A549 (cell line): ENCODE measurements around the gene ACBD4. TPM values are rescaled to one million over a fixed set of nuclear protein-coding genes. Genes with fewer than 3 reads are reported as not detected.

ENCODE experiments used
- ATAC-seq, 2 experiments: fragments of 200-7000 bp in 1 of 2; fragments of >200 bp in 1 of 2; cut with Nextera tagmentation in 1 of 2; cut with Tn5 transposase in 1 of 2; 3 replicates each; pipeline versions ENCODE4 v1.8.0 to v1.9.1; 2018 to 2020; ENCODE audit warnings: mild to moderate bottlenecking in 1 of 2, moderate library complexity in 1 of 2
- CTCF ChIA-PET: fragments of 300-600 bp; sonication (Branson Sonifier 250); formaldehyde crosslinking; extraction: SDS; loops from one replicate; lab custom pipeline; 2021; ENCODE audit warnings: antibody characterized with exemption, inconsistent platforms; lab: Yijun Ruan, JAX
- POLR2A ChIA-PET: fragments of 350-600 bp; formaldehyde crosslinking; extraction: SDS; loops from one replicate; lab custom pipeline; 2021; ENCODE audit warnings: antibody characterized with exemption, inconsistent platforms; lab: Yijun Ruan, JAX
- DNase-seq, 2 experiments: peaks; one replicate each; pipeline versions ENCODE4 v3.0.0 to v3.0.0-alpha.2; 2011 to 2016; ENCODE audit warnings: low read depth in 1 of 2, low spot score in 1 of 2
- FAIRE-seq: peaks from 2 replicates; lab custom pipeline; 2011; peaks lifted over from hg19 to GRCh38; lab: Jason Lieb, UNC
- H3K27ac ChIP-seq, 2 experiments: fragments of >200 bp; sonication (Bioruptor Twin); formaldehyde crosslinking; 3 replicates each; pipeline ENCODE4 v1.5.1; 2016 to 2017
- H3K4me1 ChIP-seq: fragments of >200 bp; sonication (Bioruptor Twin); formaldehyde crosslinking; 3 replicates; pipeline ENCODE4 v1.6.1; 2016
- H3K4me2 ChIP-seq: fragments of >200 bp; sonication (Bioruptor Twin); formaldehyde crosslinking; 3 replicates; pipeline ENCODE4 v1.6.1; 2016
- H3K4me3 ChIP-seq: fragments of >200 bp; sonication (Bioruptor Twin); formaldehyde crosslinking; 3 replicates; pipeline ENCODE4 v1.5.1; 2016
- H3K9me3 ChIP-seq: fragments of >200 bp; sonication (Bioruptor Twin); formaldehyde crosslinking; 3 replicates; pipeline ENCODE4 v1.6.1; 2016
- BHLHE40 ChIP-seq: IDR thresholded peaks from 2 replicates; pipeline ENCODE4 v1.6.1; 2012; ENCODE audit warnings: low read depth, low read length, inconsistent platforms
- CBX2 ChIP-seq: fragments of 200-600 bp; sonication (generic); IDR thresholded peaks from 2 replicates; pipeline ENCODE4 v1.6.1; 2016; ENCODE audit warnings: low read depth, mild to moderate bottlenecking, borderline replicate concordance
- CHD2 ChIP-seq: fragments of 150-350 bp; IDR thresholded peaks from 2 replicates; pipeline ENCODE4 v1.6.1; 2014; ENCODE audit warnings: low read length; ENCODE audit not compliant: partially characterized antibody
- CHD4 ChIP-seq: fragments of 200-600 bp; sonication (generic); IDR thresholded peaks from 2 replicates; pipeline ENCODE4 v1.6.1; 2016; ENCODE audit warnings: antibody characterized with exemption, mild to moderate bottlenecking, borderline replicate concordance
- EHMT2 ChIP-seq: fragments of 200-600 bp; sonication (generic); IDR thresholded peaks from 2 replicates; pipeline ENCODE4 v1.6.1; 2016; ENCODE audit warnings: antibody characterized with exemption, low read depth, mild to moderate bottlenecking, moderate library complexity
- ESRRA ChIP-seq: fragments of 150-350 bp; IDR thresholded peaks from 2 replicates; pipeline ENCODE4 v1.6.1; 2014; ENCODE audit warnings: mild to moderate bottlenecking, low read length, borderline replicate concordance
- FOXS1 ChIP-seq: fragments of 250-450 bp; sonication (Bioruptor Pico); IDR thresholded peaks from 2 replicates; pipeline ENCODE4 v1.5.0; 2020; ENCODE audit warnings: mild to moderate bottlenecking, moderate library complexity
- GATA3 ChIP-seq: IDR thresholded peaks from 2 replicates; pipeline ENCODE4 v1.6.1; 2012; ENCODE audit warnings: borderline replicate concordance
- HDAC2 ChIP-seq: fragments of 200-600 bp; sonication (generic); IDR thresholded peaks from 2 replicates; pipeline ENCODE4 v1.6.1; 2016
- HOXB5 ChIP-seq: fragments of 250-450 bp; sonication (Bioruptor Pico); IDR thresholded peaks from 2 replicates; pipeline ENCODE4 v1.5.0; 2020; ENCODE audit warnings: mild to moderate bottlenecking, moderate library complexity
- JUN ChIP-seq, 2 experiments: fragments of >200 bp; sonication (Bioruptor Twin); formaldehyde crosslinking; IDR thresholded peaks; 2 replicates in 1 of 2; 3 replicates in 1 of 2; pipeline ENCODE4 v1.6.1; 2016 to 2017
- KDM1A ChIP-seq: fragments of 200-600 bp; sonication (generic); IDR thresholded peaks from 2 replicates; pipeline ENCODE4 v1.6.1; 2016; ENCODE audit warnings: low read depth, mild to moderate bottlenecking
- KDM5A ChIP-seq: fragments of 200-600 bp; sonication (generic); IDR thresholded peaks from 2 replicates; pipeline ENCODE4 v1.6.1; 2016; ENCODE audit warnings: antibody characterized with exemption, mild to moderate bottlenecking
- MAZ ChIP-seq: fragments of 150-350 bp; IDR thresholded peaks from 2 replicates; pipeline ENCODE4 v1.6.1; 2014; ENCODE audit warnings: antibody characterized with exemption, low read depth, low read length, borderline replicate concordance
- MYC ChIP-seq: IDR thresholded peaks from 2 replicates; pipeline ENCODE4 v1.6.1; 2012; ENCODE audit warnings: mild to moderate bottlenecking, inconsistent platforms, low read length, improper control_type of control experiment, borderline replicate concordance
- NR3C1 ChIP-seq: fragments of >200 bp; sonication (Bioruptor Twin); formaldehyde crosslinking; IDR thresholded peaks from 3 replicates; pipeline ENCODE4 v1.6.1; 2017
- POLR2A ChIP-seq: IDR thresholded peaks from 2 replicates; pipeline ENCODE4 v1.6.1; 2012; ENCODE audit warnings: mild to moderate bottlenecking, low read length
- POLR2AphosphoS2 ChIP-seq: conservative IDR thresholded peaks from 2 replicates; pipeline ENCODE4 v1.6.1; 2012; ENCODE audit warnings: low read length, improper control_type of control experiment, inconsistent platforms
- RAD21 ChIP-seq, 2 experiments: fragments of >200 bp in 1 of 2; sonication (Bioruptor Twin) in 1 of 2; formaldehyde crosslinking in 1 of 2; IDR thresholded peaks in 1 of 2; conservative IDR thresholded peaks in 1 of 2; 2 replicates in 1 of 2; 3 replicates in 1 of 2; pipeline ENCODE4 v1.6.1; 2012 to 2018; ENCODE audit warnings: inconsistent platforms in 1 of 2
- RARB ChIP-seq: fragments of 250-450 bp; sonication (Bioruptor Pico); IDR thresholded peaks from 2 replicates; pipeline ENCODE4 v1.8.0; 2021; ENCODE audit warnings: mild to moderate bottlenecking, moderate library complexity
- RCOR1 ChIP-seq: fragments of 150-350 bp; IDR thresholded peaks from 2 replicates; pipeline ENCODE4 v1.6.1; 2014; ENCODE audit warnings: antibody characterized with exemption, low read length, low read depth
- RFX5 ChIP-seq: fragments of 450-650 bp; IDR thresholded peaks from 2 replicates; pipeline ENCODE4 v1.7.1; 2014; ENCODE audit warnings: antibody characterized with exemption, mild to moderate bottlenecking, moderate library complexity
- RNF2 ChIP-seq: fragments of 200-600 bp; sonication (generic); IDR thresholded peaks from 2 replicates; pipeline ENCODE4 v1.6.1; 2016; ENCODE audit warnings: low read depth, mild to moderate bottlenecking, antibody characterized with exemption, moderate library complexity, borderline replicate concordance
- SMC3 ChIP-seq: fragments of >200 bp; sonication (Bioruptor Twin); formaldehyde crosslinking; IDR thresholded peaks from 3 replicates; pipeline ENCODE4 v1.6.1; 2018; ENCODE audit warnings: inconsistent platforms
- TP53 ChIP-seq: fragments of 250-450 bp; sonication (Bioruptor Pico); IDR thresholded peaks from 2 replicates; pipeline ENCODE4 v1.5.0; 2021; ENCODE audit warnings: mild to moderate bottlenecking, moderate library complexity
- ZC3H11A ChIP-seq: fragments of 450-650 bp; IDR thresholded peaks from 2 replicates; pipeline ENCODE4 v1.6.1; 2014; ENCODE audit warnings: antibody characterized with exemption, mild to moderate bottlenecking
- WGBS: methylation state at CpG from one replicate; pipeline ENCODE4 v1.1.6; 2017; ENCODE audit errors: missing lambda C conversion rate; 5-methylcytosine and 5-hydroxymethylcytosine counted together
- polyA plus RNA-seq, 4 experiments: library from polyadenylated mRNA; depleted of rRNA in 3 of 4; stranded (reverse); fragments of >200 nt; fragmentation: RNase III in 1 of 4; extraction: RNeasy Plus Mini Kit Qiagen cat#74134 plus additional on column Dnase treatment in 1 of 4; gene quantifications; 2 replicates in 3 of 4; 3 replicates in 1 of 4; pipeline ENCODE4 v1.2.3, GENCODE V29; 2011 to 2017
- TF ChIP-seq, protein P1 (sequence below): fragments of >200 bp; sonication (Bioruptor Twin); formaldehyde crosslinking; IDR thresholded peaks from 3 replicates; pipeline ENCODE4 v1.5.1; 2016
- TF ChIP-seq, protein P2 (sequence below): fragments of >200 bp; sonication (Bioruptor Twin); formaldehyde crosslinking; IDR thresholded peaks from 3 replicates; pipeline ENCODE4 v1.6.1; 2016
- TF ChIP-seq, protein P3 (sequence below): fragments of >200 bp; sonication (Bioruptor Twin); formaldehyde crosslinking; IDR thresholded peaks from 2 replicates; pipeline ENCODE4 v1.6.1; 2016
- TF ChIP-seq, protein P4 (sequence below): fragments of 450-650 bp; IDR thresholded peaks from 2 replicates; pipeline ENCODE4 v1.6.1; 2014; ENCODE audit warnings: antibody characterized with exemption
- TF ChIP-seq, protein P5 (sequence below): IDR thresholded peaks from 2 replicates; pipeline ENCODE4 v1.6.1; 2012; ENCODE audit warnings: low read depth, borderline replicate concordance

Gene ACBD4
- polyA plus RNA-seq, 2 of the 4 experiments (the other 2 are of a cell fraction), result 11.4 to 13.7 TPM

DNA sequence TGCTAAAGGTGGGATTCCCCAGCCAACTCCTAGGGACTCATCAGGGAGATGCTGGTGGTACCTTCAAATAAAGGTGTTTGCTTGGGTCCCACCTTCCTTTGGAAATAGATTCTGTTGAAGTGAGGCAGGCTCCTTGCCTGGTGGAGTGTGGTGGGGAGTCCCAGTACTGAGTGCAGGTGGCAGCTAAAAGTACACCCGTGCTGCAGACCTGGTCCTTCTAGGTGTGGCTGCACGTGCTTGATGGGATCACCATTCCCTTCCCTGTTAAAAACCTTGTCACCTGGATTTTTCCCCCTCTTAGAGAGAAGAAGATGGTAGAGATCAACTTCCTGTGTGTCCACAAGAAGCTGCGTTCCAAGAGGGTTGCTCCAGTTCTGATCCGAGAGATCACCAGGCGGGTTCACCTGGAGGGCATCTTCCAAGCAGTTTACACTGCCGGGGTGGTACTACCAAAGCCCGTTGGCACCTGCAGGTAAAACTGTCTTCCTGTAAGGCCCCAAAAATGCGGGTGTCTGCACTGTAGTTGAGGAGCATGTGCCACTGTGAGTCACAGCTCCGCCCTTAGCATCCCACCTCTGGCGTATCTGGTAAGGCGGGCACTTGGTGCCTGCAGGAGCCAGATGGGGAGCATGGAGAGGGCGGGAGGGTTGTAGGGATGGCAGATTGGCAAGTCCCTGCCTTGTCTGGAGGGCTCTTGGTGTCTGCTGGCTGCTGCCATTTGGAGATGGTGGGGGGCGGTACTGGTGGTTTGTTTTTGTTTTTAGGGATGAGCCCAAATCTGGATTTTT, 37.2 kb upstream of the ACBD4 start (continued):
- TF ChIP-seq, protein P1, sequence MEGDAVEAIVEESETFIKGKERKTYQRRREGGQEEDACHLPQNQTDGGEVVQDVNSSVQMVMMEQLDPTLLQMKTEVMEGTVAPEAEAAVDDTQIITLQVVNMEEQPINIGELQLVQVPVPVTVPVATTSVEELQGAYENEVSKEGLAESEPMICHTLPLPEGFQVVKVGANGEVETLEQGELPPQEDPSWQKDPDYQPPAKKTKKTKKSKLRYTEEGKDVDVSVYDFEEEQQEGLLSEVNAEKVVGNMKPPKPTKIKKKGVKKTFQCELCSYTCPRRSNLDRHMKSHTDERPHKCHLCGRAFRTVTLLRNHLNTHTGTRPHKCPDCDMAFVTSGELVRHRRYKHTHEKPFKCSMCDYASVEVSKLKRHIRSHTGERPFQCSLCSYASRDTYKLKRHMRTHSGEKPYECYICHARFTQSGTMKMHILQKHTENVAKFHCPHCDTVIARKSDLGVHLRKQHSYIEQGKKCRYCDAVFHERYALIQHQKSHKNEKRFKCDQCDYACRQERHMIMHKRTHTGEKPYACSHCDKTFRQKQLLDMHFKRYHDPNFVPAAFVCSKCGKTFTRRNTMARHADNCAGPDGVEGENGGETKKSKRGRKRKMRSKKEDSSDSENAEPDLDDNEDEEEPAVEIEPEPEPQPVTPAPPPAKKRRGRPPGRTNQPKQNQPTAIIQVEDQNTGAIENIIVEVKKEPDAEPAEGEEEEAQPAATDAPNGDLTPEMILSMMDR, result no peak
- no peak for TF ChIP-seq CBX2
- no peak for TF ChIP-seq BHLHE40
- no peak for TF ChIP-seq CHD2
- TF ChIP-seq KDM1A, result no peak
- TF ChIP-seq NR3C1, result no peak
- no peak for TF ChIP-seq RNF2
- TF ChIP-seq, protein P2, sequence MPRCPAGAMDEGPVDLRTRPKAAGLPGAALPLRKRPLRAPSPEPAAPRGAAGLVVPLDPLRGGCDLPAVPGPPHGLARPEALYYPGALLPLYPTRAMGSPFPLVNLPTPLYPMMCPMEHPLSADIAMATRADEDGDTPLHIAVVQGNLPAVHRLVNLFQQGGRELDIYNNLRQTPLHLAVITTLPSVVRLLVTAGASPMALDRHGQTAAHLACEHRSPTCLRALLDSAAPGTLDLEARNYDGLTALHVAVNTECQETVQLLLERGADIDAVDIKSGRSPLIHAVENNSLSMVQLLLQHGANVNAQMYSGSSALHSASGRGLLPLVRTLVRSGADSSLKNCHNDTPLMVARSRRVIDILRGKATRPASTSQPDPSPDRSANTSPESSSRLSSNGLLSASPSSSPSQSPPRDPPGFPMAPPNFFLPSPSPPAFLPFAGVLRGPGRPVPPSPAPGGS, result no peak
- no peak for TF ChIP-seq FOXS1 (CRISPR knock-in tag)

DNA sequence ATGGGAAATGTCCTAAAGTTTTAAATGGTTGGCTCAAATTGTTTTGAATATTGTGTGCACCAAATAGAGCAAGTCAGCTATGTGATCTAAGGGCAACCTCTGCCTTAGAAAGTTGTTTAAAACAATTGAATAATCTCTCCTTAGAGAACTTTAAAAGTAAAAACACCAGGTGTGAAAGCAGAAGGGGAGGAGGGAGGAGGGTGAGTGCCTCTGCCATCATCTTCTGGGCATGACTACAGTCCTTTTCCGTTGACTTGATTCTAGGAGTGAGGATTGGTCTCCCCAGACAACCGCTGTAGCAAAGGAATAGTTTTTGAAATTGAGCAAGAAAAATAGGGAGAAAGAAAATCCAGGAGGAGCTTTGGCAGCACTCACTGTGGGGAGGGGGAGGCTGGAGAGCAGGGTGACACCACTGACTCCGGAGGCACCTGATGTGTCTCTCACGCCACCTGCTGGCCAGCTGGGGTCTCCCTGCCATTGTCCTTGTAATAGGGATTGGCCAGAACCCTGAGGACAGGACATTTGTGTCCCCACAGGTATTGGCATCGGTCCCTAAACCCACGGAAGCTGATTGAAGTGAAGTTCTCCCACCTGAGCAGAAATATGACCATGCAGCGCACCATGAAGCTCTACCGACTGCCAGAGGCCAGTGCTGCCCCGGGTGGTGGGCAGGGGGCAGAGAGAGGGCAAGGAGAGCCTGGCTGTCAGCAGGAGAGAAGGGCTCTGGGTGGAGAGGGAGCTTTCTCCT, 36.4 kb upstream of the ACBD4 start:
- H3K9me3 ChIP-seq, result no peaks in the 10 kb centered on the region
- DNase-seq (peak; percentile 85 to 99), FAIRE-seq (peak; percentile 74), ATAC-seq (peak; percentile 87 to 92)
- no peak overlapping the region for H3K4me3 ChIP-seq
- ChIA-PET CTCF (interaction anchor here (0.6 to 30.6 kb wide), 71 partner anchors 10 to 883 kb away, joined by 3 to 742 read pairs (median 5); partner anchors contain the start of genes ACBD4, EFTUD2, NMT1 and PLCD3), POLR2A (interaction anchor here (0.6 to 2.0 kb wide), 4 partner anchors 10 to 50 kb away, joined by 4 to 9 read pairs (median 7); partner anchors contain the start of genes HEXIM1 and NMT1)
- no peak overlapping the region for H3K4me2 ChIP-seq
- H3K4me1 ChIP-seq, result peaks cover 11% of the 10 kb centered on the region
- WGBS, result 36% methylated on average over 9 of the region's 9 CpGs
- no peak overlapping the region for H3K27ac ChIP-seq
- no peak for TF ChIP-seq POLR2A
- no peak for TF ChIP-seq MAZ
- TF ChIP-seq POLR2AphosphoS2, result peak; percentile 56; the same call in 1 of the 2 replicates
- TF ChIP-seq NR3C1, result no peak
- TF ChIP-seq, protein P1, result peak; percentile 98
- TF ChIP-seq, protein P3, sequence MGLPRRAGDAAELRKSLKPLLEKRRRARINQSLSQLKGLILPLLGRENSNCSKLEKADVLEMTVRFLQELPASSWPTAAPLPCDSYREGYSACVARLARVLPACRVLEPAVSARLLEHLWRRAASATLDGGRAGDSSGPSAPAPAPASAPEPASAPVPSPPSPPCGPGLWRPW, result no peak
- no peak for TF ChIP-seq RFX5
- no peak for TF ChIP-seq JUN (IDR thresholded peaks at IDR 0.05)
- TF ChIP-seq KDM1A, result no peak
- no peak for TF ChIP-seq EHMT2
- TF ChIP-seq SMC3, result peak; percentile 81
- TF ChIP-seq GATA3, result no peak
- no peak for TF ChIP-seq CHD4
- no peak for TF ChIP-seq RCOR1
- TF ChIP-seq ZC3H11A, result no peak
- no peak for TF ChIP-seq CBX2
- no peak for TF ChIP-seq MYC
- TF ChIP-seq RAD21 (conservative IDR thresholded peaks at IDR 0.05 in 1 of 2, IDR thresholded peaks at IDR 0.05 in 1 of 2), result peak; percentile 84 to 87
- no peak for TF ChIP-seq RARB (CRISPR knock-in tag)
- no peak for TF ChIP-seq ESRRA
- TF ChIP-seq KDM5A, result no peak
- no peak for TF ChIP-seq HDAC2
- TF ChIP-seq, protein P4, sequence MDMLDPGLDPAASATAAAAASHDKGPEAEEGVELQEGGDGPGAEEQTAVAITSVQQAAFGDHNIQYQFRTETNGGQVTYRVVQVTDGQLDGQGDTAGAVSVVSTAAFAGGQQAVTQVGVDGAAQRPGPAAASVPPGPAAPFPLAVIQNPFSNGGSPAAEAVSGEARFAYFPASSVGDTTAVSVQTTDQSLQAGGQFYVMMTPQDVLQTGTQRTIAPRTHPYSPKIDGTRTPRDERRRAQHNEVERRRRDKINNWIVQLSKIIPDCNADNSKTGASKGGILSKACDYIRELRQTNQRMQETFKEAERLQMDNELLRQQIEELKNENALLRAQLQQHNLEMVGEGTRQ, result no peak
- TF ChIP-seq TP53, result no peak
- no peak for TF ChIP-seq HOXB5
- TF ChIP-seq, protein P5, sequence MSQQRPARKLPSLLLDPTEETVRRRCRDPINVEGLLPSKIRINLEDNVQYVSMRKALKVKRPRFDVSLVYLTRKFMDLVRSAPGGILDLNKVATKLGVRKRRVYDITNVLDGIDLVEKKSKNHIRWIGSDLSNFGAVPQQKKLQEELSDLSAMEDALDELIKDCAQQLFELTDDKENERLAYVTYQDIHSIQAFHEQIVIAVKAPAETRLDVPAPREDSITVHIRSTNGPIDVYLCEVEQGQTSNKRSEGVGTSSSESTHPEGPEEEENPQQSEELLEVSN, result no peak
